Posterior vena cava (tissue), 2 donors: Measurements from ENCODE around the gene B3GAT3. TPM values are rescaled to one million over a fixed set of nuclear protein-coding genes. Genes with fewer than 3 reads are reported as not detected.
A peak's percentile ranks its signal among the peaks of the same experiment; 100 is the strongest.

Experiments
- DNase-seq: peaks from one replicate; pipeline ENCODE4 v3.0.0-alpha.2; 2020; ENCODE audit warnings: low spot score
- intact Hi-C, 2 donors: fragments of 100-400 bp; cut with DNase I; formaldehyde crosslinking; loops; one replicate each; pipeline versions ENCODE4 v1.14.1 to v1.14.2; 2022 to 2023
- microRNA-seq, 2 donors: library from miRNA; unstranded; fragments of <30 nt; microRNA quantifications; one replicate each; pipeline ENCODE4 v1.2.0, GENCODE V29; 2020 to 2021; ENCODE audit warnings: borderline microRNAs expressed in 2 of 2
- total RNA-seq, 2 donors: library from RNA; stranded (reverse); fragmentation: NEBNext Ultra II Directional; extraction: Animal tissue kit (Norgen Biotek cat#: 25700); gene quantifications; one replicate each; pipeline ENCODE4 v1.2.1, GENCODE V29; 2021
- donor health status: DM: yes; HTN: yes; CAD: no.
- donor health status: DM: yes; HTN: yes; CAD: no.

Gene B3GAT3
- total RNA-seq, 2 donors from 2014 or later = 23.7 to 26.6 TPM

DNA sequence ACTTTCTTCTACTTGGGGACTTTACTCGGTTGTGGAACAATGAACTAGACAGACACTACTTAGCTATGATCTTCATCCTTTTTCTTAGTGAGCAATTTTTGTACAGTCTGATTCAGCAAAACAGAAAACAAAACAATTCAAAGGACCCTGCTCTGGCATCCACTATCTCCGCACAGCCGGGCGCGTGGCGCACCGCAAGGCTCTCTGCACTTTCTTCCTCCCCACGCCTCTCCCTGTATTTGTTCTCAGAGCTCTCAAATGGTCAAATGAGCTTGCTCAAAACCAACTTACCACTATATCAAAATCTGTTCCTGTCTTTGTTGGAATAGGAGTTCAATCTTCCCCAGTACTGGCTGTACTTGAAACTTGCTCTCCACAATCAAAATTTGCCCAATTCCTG is 55.5 kb downstream of the B3GAT3 start:
- intact Hi-C loops = no loop called here
- DNase-seq = peak; percentile 44

Small RNA genes lying within 50 kb of the gene (microRNA-seq; reads per million reads assigned to microRNA genes)
- 0.26 to 0.32 reads per million in 2 donors for gene MIR6747

Other genes with a start within 250 kb of the B3GAT3 start
- gene SCGB1A1, start 203.0 kb downstream of the B3GAT3 start, total RNA-seq = not detected
- 100 to 1,000 TPM; 938 to 955 TPM for gene AHNAK, start 75.2 kb downstream of the B3GAT3 start, total RNA-seq
- 100 to 1,000 TPM; 706 to 749 TPM for gene EEF1G, start 48.1 kb downstream of the B3GAT3 start, total RNA-seq
- gene TUT1, start 30.5 kb downstream of the B3GAT3 start, total RNA-seq = 10 to 100 TPM; 10.7 to 14.1 TPM
- 10 to 100 TPM; 56.5 to 67.2 TPM for gene MTA2, start 20.1 kb downstream of the B3GAT3 start, total RNA-seq
- 10 to 100 TPM; 58.7 to 63.8 TPM for gene EML3, start 9.2 kb downstream of the B3GAT3 start, total RNA-seq
- gene ROM1, start 8.7 kb downstream of the B3GAT3 start, total RNA-seq = 1 to 10 TPM; 7.1 to 9.7 TPM
- 100 to 1,000 TPM; 206 to 240 TPM for gene GANAB, start 24.6 kb upstream of the B3GAT3 start, total RNA-seq
- 10 to 100 TPM; 10.6 to 10.9 TPM for gene INTS5, start 31.3 kb upstream of the B3GAT3 start, total RNA-seq
- gene C11orf98, start 43.2 kb upstream of the B3GAT3 start, total RNA-seq = 10 to 100 TPM; 27.4 to 35.9 TPM
- gene CSKMT, start 43.3 kb upstream of the B3GAT3 start, total RNA-seq = 10 to 100 TPM in 1 of 2 donors, 1 to 10 TPM in 1; 8.5 to 10.5 TPM
- gene UQCC3, start 49.7 kb upstream of the B3GAT3 start, total RNA-seq = 1 to 10 TPM; 3.6 to 3.7 TPM
- 1 to 10 TPM; 3.7 to 5.1 TPM for gene LBHD1, start 50.3 kb upstream of the B3GAT3 start, total RNA-seq
- gene UBXN1, start 57.1 kb upstream of the B3GAT3 start, total RNA-seq = 10 to 100 TPM; 74.8 to 76.1 TPM
- 10 to 100 TPM; 13.9 to 14.8 TPM for gene LRRN4CL, start 67.5 kb upstream of the B3GAT3 start, total RNA-seq
- gene BSCL2, start 85.4 kb upstream of the B3GAT3 start, total RNA-seq = 10 to 100 TPM; 30.6 to 54.8 TPM
- not detected for gene GNG3, start 85.7 kb upstream of the B3GAT3 start, total RNA-seq
- gene HNRNPUL2, start 105.5 kb upstream of the B3GAT3 start, total RNA-seq = 10 to 100 TPM; 45.5 to 45.9 TPM
- 10 to 100 TPM; 19.0 to 20.6 TPM for gene TTC9C, start 106.5 kb upstream of the B3GAT3 start, total RNA-seq
- 10 to 100 TPM in 1 of 2 donors, 1 to 10 TPM in 1; 6.2 to 12.3 TPM for gene ZBTB3, start 132.2 kb upstream of the B3GAT3 start, total RNA-seq
- gene POLR2G, start 139.6 kb upstream of the B3GAT3 start, total RNA-seq = 10 to 100 TPM; 39.7 to 50.9 TPM
- 10 to 100 TPM; 11.3 to 12.9 TPM for gene TAF6L, start 149.4 kb upstream of the B3GAT3 start, total RNA-seq
- gene TMEM179B, start 165.4 kb upstream of the B3GAT3 start, total RNA-seq = 10 to 100 TPM; 23.7 to 33.0 TPM
- 1 to 10 TPM; 8.9 to 10.0 TPM for gene TMEM223, start 170.0 kb upstream of the B3GAT3 start, total RNA-seq
- 10 to 100 TPM; 53.0 to 58.1 TPM for gene NXF1, start 183.5 kb upstream of the B3GAT3 start, total RNA-seq
- gene STX5, start 210.1 kb upstream of the B3GAT3 start, total RNA-seq = 10 to 100 TPM; 32.8 to 34.0 TPM
- not detected for gene TEX54, start 210.9 kb upstream of the B3GAT3 start, total RNA-seq
- 10 to 100 TPM; 38.5 to 45.6 TPM for gene WDR74, start 217.6 kb upstream of the B3GAT3 start, total RNA-seq